ENCODE data around the gene S100A5. TPM values are rescaled to one million over a fixed set of nuclear protein-coding genes. Genes with fewer than 3 reads are reported as not detected.

Gene S100A5
- total and polyA plus RNA-seq, 5 donors: not detected

DNA sequence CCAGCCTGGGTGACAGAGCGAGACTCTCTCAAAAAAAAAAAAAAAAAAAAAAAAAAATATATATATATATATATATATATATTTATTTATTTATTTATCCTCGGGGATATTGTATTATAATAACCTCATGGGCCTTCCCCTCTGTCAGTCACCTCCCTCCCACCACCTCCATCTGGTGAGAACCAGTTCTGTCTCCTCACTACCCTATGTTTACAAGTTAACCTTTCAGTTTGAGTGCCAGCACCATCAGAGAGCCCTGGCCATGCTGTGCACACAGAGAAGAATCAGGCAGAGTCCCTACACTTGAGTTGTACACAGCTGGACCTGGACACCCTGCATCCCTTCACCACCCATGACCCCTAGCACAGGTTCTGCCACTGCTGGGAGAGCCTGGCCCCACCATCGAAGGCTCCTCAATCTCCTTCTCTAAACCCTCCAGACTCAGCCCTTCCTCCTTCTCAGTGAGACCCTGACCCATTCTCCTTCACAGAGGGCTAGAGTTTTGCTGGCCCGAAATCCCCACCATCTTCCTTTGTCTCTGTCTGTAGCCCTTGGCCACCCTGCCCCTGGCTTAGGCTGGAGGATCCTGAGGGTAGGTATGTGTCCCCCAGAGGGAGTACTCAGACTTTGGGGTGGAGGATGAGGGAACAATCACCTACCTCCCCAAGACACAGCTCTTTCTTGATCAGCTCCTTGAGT lies 1.2 kb downstream of the S100A5 start:
- 87% methylated on average over 4 of the region's 4 CpGs for WGBS
- Histone ChIP-seq H3K4me1 (ENCODE audit: control insufficient read depth, insufficient read depth, low read length) (peaks cover 5% of the 10 kb centered on the region), H3K27me3 (ENCODE audit: control insufficient read depth, insufficient read depth) (no peaks in the 10 kb centered on the region), H3K27ac (ENCODE audit: low read length) (no peak overlapping the region), H3K4me3 (ENCODE audit: low read length) (no peak overlapping the region), H3K9me3 (ENCODE audit: control insufficient read depth, low read length) (no peaks in the 10 kb centered on the region)
- DNase-seq (no peak), ATAC-seq (no peak)
- intact Hi-C loops (cut with DNase I): no loop called here

GRCh38 chr1:153538315-153538821 lies 2.4 kb downstream of the S100A5 start:
- no peaks in the 10 kb centered on the region for H3K27me3 ChIP-seq (ENCODE audit: control insufficient read depth, insufficient read depth)
- H3K4me1 ChIP-seq (ENCODE audit: control insufficient read depth, insufficient read depth, low read length): no peaks in the 10 kb centered on the region
- ATAC-seq: no peak
- H3K27ac ChIP-seq (ENCODE audit: low read length): no peak overlapping the region
- 78% methylated on average over 6 of the region's 6 CpGs for whole genome bisulfite sequencing
- DNase-seq: peak in 1 of 3 donors; percentile 56
- H3K9me3 ChIP-seq (ENCODE audit: control insufficient read depth, low read length): no peaks in the 10 kb centered on the region
- intact Hi-C loops (cut with DNase I): no loop called here
- H3K4me3 ChIP-seq (ENCODE audit: low read length): no peak overlapping the region

GRCh38 chr1:153537376-153537730 lies 3.4 kb downstream of the S100A5 start:
- no peak for DNase-seq
- no peaks in the 10 kb centered on the region for H3K9me3 ChIP-seq (ENCODE audit: control insufficient read depth, low read length)
- no peak overlapping the region for H3K4me3 ChIP-seq (ENCODE audit: low read length)
- over 99% methylated on average over 6 of the region's 6 CpGs for WGBS
- no peaks in the 10 kb centered on the region for H3K4me1 ChIP-seq (ENCODE audit: control insufficient read depth, insufficient read depth, low read length)
- no peak overlapping the region for H3K27ac ChIP-seq (ENCODE audit: low read length)
- ATAC-seq: no peak
- intact Hi-C loops (cut with DNase I): no loop called here
- H3K27me3 ChIP-seq (ENCODE audit: control insufficient read depth, insufficient read depth): no peaks in the 10 kb centered on the region

DNA sequence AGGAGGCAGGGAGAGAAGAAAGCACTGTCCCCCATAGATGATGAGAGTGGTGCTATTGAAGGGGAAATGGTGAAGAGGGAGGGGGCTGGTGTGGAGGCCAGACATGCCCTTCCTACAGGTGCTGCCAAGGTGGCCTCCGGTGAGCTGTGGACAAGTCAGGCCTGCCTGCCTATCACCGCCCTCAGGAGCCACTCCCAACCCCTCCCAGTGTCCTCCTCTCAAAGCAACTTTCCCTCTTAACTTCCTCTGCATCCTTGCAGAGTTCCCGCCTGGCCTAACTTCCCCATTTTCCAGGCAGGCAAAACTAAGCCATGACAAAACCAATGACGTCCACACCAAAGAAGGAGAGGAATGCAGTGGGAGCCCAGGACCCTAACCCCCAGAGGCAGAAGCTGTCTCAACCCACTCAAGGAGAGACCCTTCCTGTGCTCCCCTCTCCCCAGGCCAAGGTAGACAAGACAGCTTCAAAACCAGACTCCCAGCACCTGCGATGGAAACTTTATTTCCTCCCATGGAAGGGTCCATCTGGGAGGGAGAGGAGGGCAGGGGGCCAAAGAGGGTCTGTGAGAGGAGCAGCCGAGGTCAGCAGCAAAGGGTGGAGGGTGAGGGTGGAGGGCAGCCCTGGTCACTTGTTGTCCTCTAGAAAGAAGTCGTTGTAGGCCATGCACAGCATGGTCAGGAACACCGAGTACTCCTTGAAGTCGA lies 3.9 kb downstream of the S100A5 start:
- Histone ChIP-seq H3K9me3 (ENCODE audit: control insufficient read depth, low read length) (no peaks in the 10 kb centered on the region), H3K4me1 (ENCODE audit: control insufficient read depth, insufficient read depth, low read length) (no peaks in the 10 kb centered on the region), H3K27ac (ENCODE audit: low read length) (peak overlapping the region; percentile 97), H3K27me3 (ENCODE audit: control insufficient read depth, insufficient read depth) (no peaks in the 10 kb centered on the region), H3K4me3 (ENCODE audit: low read length) (peak overlapping the region; percentile 73)
- ATAC-seq: peak in 1 of 2 donors; percentile 3
- peak in 1 of 3 donors; percentile 63 for DNase-seq
- WGBS: 87% methylated on average over 9 of the region's 9 CpGs
- intact Hi-C loops (cut with DNase I): no loop called here

DNA sequence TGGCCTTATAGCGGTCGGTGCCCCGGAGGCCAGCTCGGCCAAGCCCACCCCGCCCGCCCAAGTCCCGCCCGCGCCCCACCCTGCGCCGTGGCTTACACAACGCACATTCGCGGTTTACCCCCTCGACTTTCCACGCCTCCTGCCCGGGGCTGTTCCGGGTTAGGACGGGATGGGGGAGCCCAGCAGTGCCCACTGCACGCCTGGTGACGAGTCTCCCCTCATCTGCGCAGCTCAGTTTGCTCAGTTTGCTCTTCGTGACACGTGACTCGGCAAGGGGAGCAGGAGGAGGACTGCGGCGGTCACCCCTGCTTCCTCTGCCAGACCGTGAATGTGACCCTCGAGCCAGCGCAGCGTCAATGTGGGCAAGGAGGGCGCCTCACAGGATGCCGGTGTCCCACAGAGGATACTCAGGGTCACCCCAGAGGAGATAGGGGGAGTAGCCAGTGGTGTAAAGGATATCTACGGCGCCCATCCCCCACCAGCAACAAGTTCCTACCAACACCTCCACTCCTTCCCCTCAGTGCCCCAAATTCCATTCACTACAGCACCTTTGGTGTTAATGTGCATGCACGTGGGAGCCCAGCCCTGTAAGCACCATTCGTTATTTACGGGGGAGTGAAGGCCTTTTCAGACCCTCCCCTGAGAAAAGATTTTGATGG lies 4.6 kb downstream of the S100A5 start:
- Histone ChIP-seq H3K9me3 (ENCODE audit: control insufficient read depth, low read length) (no peaks in the 10 kb centered on the region), H3K27ac (ENCODE audit: low read length) (peak overlapping the region; percentile 97), H3K4me1 (ENCODE audit: control insufficient read depth, insufficient read depth, low read length) (no peaks in the 10 kb centered on the region), H3K4me3 (ENCODE audit: low read length) (peak overlapping the region; percentile 73), H3K27me3 (ENCODE audit: control insufficient read depth, insufficient read depth) (no peaks in the 10 kb centered on the region)
- DNase-seq: peak; percentile 92 to 96 (median 95)
- WGBS: 2% methylated on average over 38 of the region's 38 CpGs
- peak; percentile 86 for ATAC-seq
- intact Hi-C loops (cut with DNase I): no loop called here

- Histone ChIP-seq H3K4me3 (ENCODE audit: low read length) (peak within 1 kb of the TSS; percentile 73), H3K4me1 (ENCODE audit: control insufficient read depth, insufficient read depth, low read length) (no peaks in the 10 kb centered on the region), H3K9me3 (ENCODE audit: control insufficient read depth, low read length) (no peaks in the 10 kb centered on the region), H3K27me3 (ENCODE audit: control insufficient read depth, insufficient read depth) (no peaks in the 10 kb centered on the region), H3K27ac (ENCODE audit: low read length) (peak within 1 kb of the TSS; percentile 97)
- peak; percentile 69 to 73 for ATAC-seq
- WGBS: 17% methylated on average over 18 of the region's 18 CpGs
- intact Hi-C loops (cut with DNase I): loop anchor here in 1 of 4 donors (2.0 kb wide), 1 partner anchor 33 kb away; no protein-coding TSS in a partner anchor
- peak; percentile 75 to 88 (median 86) for DNase-seq
These were observed 5.3 kb downstream of the S100A5 start, which contains the start of gene S100A6 for GRCh38 chr1:153535242-153536011. Gene S100A6 (minus strand): TSS chr1:153535991. CDS start chr1:153535339, 652 bp downstream.

DNA sequence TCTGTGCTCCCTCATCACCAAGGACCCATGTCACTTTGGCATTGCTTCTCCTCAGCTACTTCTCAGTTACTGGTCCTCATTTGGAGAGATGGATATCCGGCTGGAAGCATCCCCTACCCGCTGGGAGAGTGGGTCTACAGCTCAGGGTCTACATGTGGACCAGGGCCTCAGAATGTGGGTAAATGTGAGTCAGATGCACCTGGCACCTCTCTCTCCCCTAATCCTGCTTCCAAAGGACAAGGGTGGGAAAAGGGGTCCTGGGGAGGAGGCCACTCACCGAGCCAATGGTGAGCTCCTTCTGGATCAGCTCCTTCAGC lies 5.9 kb downstream of the S100A5 start:
- H3K27ac ChIP-seq (ENCODE audit: low read length): peak overlapping the region; percentile 97
- H3K4me3 ChIP-seq (ENCODE audit: low read length): peak overlapping the region; percentile 73
- no peaks in the 10 kb centered on the region for H3K4me1 ChIP-seq (ENCODE audit: control insufficient read depth, insufficient read depth, low read length)
- DNase-seq: no peak
- 76% methylated on average over 3 of the region's 3 CpGs for WGBS
- no peaks in the 10 kb centered on the region for H3K27me3 ChIP-seq (ENCODE audit: control insufficient read depth, insufficient read depth)
- no peak for ATAC-seq
- intact Hi-C loops (cut with DNase I): loop anchor here in 2 of 4 donors (2.0 to 5.0 kb wide), 2 partner anchors 32 to 34 kb away; partner anchors contain the start of gene S100A2 (in 1 of the 2)
- no peaks in the 10 kb centered on the region for H3K9me3 ChIP-seq (ENCODE audit: control insufficient read depth, low read length)

GRCh38 chr1:153534226-153534924 lies 6.4 kb downstream of the S100A5 start:
- 77% methylated on average over 7 of the region's 7 CpGs for WGBS
- no peaks in the 10 kb centered on the region for H3K27me3 ChIP-seq (ENCODE audit: control insufficient read depth, insufficient read depth)
- H3K9me3 ChIP-seq (ENCODE audit: control insufficient read depth, low read length): no peaks in the 10 kb centered on the region
- peak overlapping the region; percentile 97 for H3K27ac ChIP-seq (ENCODE audit: low read length)
- H3K4me3 ChIP-seq (ENCODE audit: low read length): peak overlapping the region; percentile 73
- intact Hi-C loops (cut with DNase I): loop anchor here in 2 of 4 donors (2.0 to 5.0 kb wide), 2 partner anchors 33 to 34 kb away; partner anchors contain the start of gene S100A2 (in 1 of the 2)
- no peak for DNase-seq
- H3K4me1 ChIP-seq (ENCODE audit: control insufficient read depth, insufficient read depth, low read length): no peaks in the 10 kb centered on the region
- ATAC-seq: no peak

GRCh38 chr1:153533689-153534201 lies 7.0 kb downstream of the S100A5 start:
- no peaks in the 10 kb centered on the region for H3K4me1 ChIP-seq (ENCODE audit: control insufficient read depth, insufficient read depth, low read length)
- intact Hi-C loops (cut with DNase I): loop anchor here in 3 of 4 donors (2.0 to 5.0 kb wide), 3 partner anchors 34 to 37 kb away; partner anchors contain the start of gene S100A2 (in 1 of the 3)
- no peaks in the 10 kb centered on the region for H3K27me3 ChIP-seq (ENCODE audit: control insufficient read depth, insufficient read depth)
- WGBS: 46% methylated on average over 13 of the region's 13 CpGs
- DNase-seq (peak; percentile 78 to 81 (median 81)), ATAC-seq (peak; percentile 4 to 61)
- peak overlapping the region; percentile 73 for H3K4me3 ChIP-seq (ENCODE audit: low read length)
- H3K9me3 ChIP-seq (ENCODE audit: control insufficient read depth, low read length): no peaks in the 10 kb centered on the region
- peak overlapping the region; percentile 61 for H3K27ac ChIP-seq (ENCODE audit: low read length)
